ENCODE data around the gene RBMY1J.
"Not testable (repeated sequence)": the region's sequence is repeated elsewhere in the genome, so short reads cannot be mapped to it uniquely, and the experiment has no call there.

The RBMY1J gene

GRCh38 chrY:22403110-22403509 is at the start of gene RBMY1J:
TSS of gene RBMY1J (plus strand) at chrY:22403410. CDS start at chrY:22405448, 2,038 bp downstream.
- DNase-seq (ENCODE audit: low spot score); in situ Hi-C loops (cut with MboI; ENCODE audit: low pct_unique_long_range_greater_than_20kb, low sequenced_read_pairs, unreplicated experiment): not testable (repeated sequence)

- in situ Hi-C loops (cut with MboI; ENCODE audit: low pct_unique_long_range_greater_than_20kb, low sequenced_read_pairs, unreplicated experiment): no loop called here
- no peak for TF ChIP-seq CTCF (IDR thresholded peaks at IDR 0.05; ENCODE audit: extremely low read depth, insufficient read depth, missing control alignments)
- DNase-seq (ENCODE audit: low spot score): no peak
Observed at GRCh38 chrY:22367416-22367815, 35.8 kb upstream of the RBMY1J start.

GRCh38 chrY:22370623-22371022 is 32.6 kb upstream of the RBMY1J start:
- DNase-seq (ENCODE audit: low spot score): no peak
- in situ Hi-C loops (cut with MboI; ENCODE audit: low pct_unique_long_range_greater_than_20kb, low sequenced_read_pairs, unreplicated experiment): no loop called here
- TF ChIP-seq CTCF (IDR thresholded peaks at IDR 0.05; ENCODE audit: extremely low read depth, insufficient read depth, missing control alignments): no peak

GRCh38 chrY:22373494-22373893 is 29.7 kb upstream of the RBMY1J start:
- in situ Hi-C loops (cut with MboI; ENCODE audit: low pct_unique_long_range_greater_than_20kb, low sequenced_read_pairs, unreplicated experiment): no loop called here
- no peak for TF ChIP-seq CTCF (IDR thresholded peaks at IDR 0.05; ENCODE audit: extremely low read depth, insufficient read depth, missing control alignments)
- no peak for DNase-seq (ENCODE audit: low spot score)

DNA sequence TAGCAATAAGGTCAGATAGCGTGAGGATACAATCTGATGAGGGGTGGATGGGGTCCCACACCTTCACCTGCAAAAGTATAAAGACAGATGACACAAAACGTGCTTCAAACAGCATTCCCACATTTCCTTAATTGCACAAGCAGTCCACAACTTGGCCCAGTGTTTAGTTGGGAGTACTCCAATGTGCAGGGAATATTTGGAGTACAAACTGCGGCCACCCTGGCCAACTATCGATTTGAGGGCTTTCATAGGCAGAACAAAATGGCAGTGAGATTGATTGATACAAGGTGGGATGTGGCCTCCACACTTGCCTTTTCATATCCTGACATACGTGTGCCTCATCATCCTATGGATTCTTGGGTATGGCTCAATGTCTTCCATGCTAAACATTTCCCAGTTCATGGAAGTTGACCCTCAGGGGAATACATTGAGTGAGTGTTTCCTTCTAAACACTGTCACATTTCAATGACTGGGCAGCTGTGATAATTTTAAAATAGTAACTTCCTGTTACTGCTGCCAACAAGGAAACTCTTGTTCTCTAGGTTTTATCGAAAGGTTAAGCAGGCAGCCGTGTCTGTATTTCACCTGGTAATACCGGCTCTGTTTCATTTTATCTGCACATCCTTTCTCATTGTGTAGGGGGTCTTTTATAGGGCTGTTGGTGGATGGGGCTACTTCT is 41.6 kb downstream of the RBMY1J start:
- in situ Hi-C loops (cut with MboI; ENCODE audit: low pct_unique_long_range_greater_than_20kb, low sequenced_read_pairs, unreplicated experiment); DNase-seq (ENCODE audit: low spot score): not testable (repeated sequence)

DNA sequence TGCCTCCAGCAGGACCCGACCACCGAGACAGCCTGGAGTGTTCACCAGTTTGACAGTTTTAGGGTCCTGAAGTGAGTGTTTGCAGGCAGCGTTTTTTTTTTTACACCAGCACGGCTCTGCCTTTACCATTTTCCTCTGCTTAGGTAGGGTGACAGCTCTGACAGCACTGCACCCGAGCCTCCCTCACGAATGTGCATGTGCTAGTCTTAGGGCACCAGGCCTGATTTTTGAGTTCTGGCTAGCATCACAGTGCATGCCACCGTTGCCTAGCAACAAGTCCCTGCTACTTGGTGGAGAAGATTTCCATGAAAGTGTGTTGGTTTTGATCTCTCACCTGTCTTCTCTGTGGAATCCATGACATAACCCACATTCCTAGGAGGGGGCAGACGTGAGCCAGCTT is 52.3 kb downstream of the RBMY1J start:
- DNase-seq (ENCODE audit: low spot score); in situ Hi-C loops (cut with MboI; ENCODE audit: low pct_unique_long_range_greater_than_20kb, low sequenced_read_pairs, unreplicated experiment): not testable (repeated sequence)

DNA sequence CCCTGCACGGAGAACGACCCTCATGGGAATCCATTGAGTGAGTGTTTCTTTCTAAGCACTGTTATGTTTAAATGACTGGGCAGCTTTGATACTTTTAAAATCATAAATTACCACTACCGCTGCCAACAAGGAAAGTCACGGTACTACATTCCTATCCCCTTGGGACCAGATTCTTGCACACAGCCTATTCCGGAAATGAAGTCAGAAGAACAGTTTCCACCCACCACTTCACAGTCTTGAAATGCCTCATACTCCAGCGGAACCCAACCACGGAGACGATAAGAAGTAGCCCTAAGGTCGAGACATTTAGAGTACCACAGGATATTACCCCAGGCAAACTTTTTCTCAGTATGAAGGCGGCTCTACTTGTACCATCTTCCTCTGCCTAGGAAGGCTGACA is 58.8 kb downstream of the RBMY1J start:
- in situ Hi-C loops (cut with MboI; ENCODE audit: low pct_unique_long_range_greater_than_20kb, low sequenced_read_pairs, unreplicated experiment); DNase-seq (ENCODE audit: low spot score): not testable (repeated sequence)
